H1 (cell line): Measurements from ENCODE around the gene SAMD4A. TPM values are rescaled to one million over a fixed set of nuclear protein-coding genes. Genes with fewer than 3 reads are reported as not detected.

Experiments
- CTCF ChIA-PET: fragments of 300-600 bp; sonication (Branson Sonifier 250); formaldehyde crosslinking; loops from one replicate; lab custom pipeline; 2021; ENCODE audit not compliant: partially characterized antibody; lab: Charles Lee
- POLR2A ChIA-PET: fragments of 300-600 bp; sonication (Branson Sonifier 250); formaldehyde crosslinking; loops from one replicate; lab custom pipeline; 2021; ENCODE audit warnings: inconsistent platforms; ENCODE audit not compliant: partially characterized antibody; lab: Charles Lee
- DNase-seq, 2 experiments: peaks; one replicate each; pipeline versions ENCODE4 v3.0.0 to v3.0.0-alpha.2; 2010 to 2022; ENCODE audit warnings: low spot score in 2 of 2, low read depth in 1 of 2, mixed read lengths in 1 of 2
- FAIRE-seq: peaks from 2 replicates; lab custom pipeline; 2011; peaks lifted over from hg19 to GRCh38; lab: Jason Lieb, UNC
- H2AFZ ChIP-seq: 2 replicates; pipeline ENCODE4 v1.8.1; 2012; ENCODE audit warnings: low read length, inconsistent platforms
- H2AK5ac ChIP-seq: 2 replicates; pipeline ENCODE4 v1.6.1; 2013; ENCODE audit warnings: low read depth, low read length
- H2BK120ac ChIP-seq: replicated peaks from 2 replicates; pipeline ENCODE3; 2013; ENCODE audit warnings: low read depth, low read length, inconsistent platforms
- H2BK12ac ChIP-seq: 2 replicates; pipeline ENCODE4 v1.6.1; 2013; ENCODE audit warnings: low read depth, low read length
- H2BK15ac ChIP-seq: 2 replicates; pipeline ENCODE4 v1.6.1; 2013; ENCODE audit warnings: low read length
- H2BK20ac ChIP-seq: 2 replicates; pipeline ENCODE4 v1.6.1; 2013; ENCODE audit warnings: low read length
- H2BK5ac ChIP-seq: 2 replicates; pipeline ENCODE4 v1.6.1; 2013; ENCODE audit warnings: low read depth, low read length
- H3K14ac ChIP-seq: 2 replicates; pipeline ENCODE4 v1.6.1; 2013; ENCODE audit warnings: inconsistent platforms; ENCODE audit not compliant: insufficient read length
- H3K18ac ChIP-seq: 2 replicates; pipeline ENCODE4 v1.6.1; 2013; ENCODE audit warnings: low read length; ENCODE audit errors: extremely low read depth
- H3K23ac ChIP-seq: 2 replicates; pipeline ENCODE4 v1.6.1; 2013; ENCODE audit warnings: inconsistent platforms; ENCODE audit not compliant: insufficient read length
- H3K23me2 ChIP-seq: 2 replicates; pipeline ENCODE4 v1.6.1; 2013; ENCODE audit warnings: low read depth, low read length
- H3K27ac ChIP-seq: 2 replicates; pipeline ENCODE4 v1.6.1; 2011; ENCODE audit warnings: low read depth, low read length, inconsistent platforms
- H3K27me3 ChIP-seq, 4 experiments: replicated peaks in 1 of 4; 1 replicate in 1 of 4; 2 replicates in 3 of 4; pipeline versions ENCODE4 v1.6.1 to v1.8.1; 2011 to 2013; ENCODE audit warnings: low read length in 3 of 4, mild to moderate bottlenecking in 3 of 4, inconsistent platforms in 2 of 4, mixed read lengths in 2 of 4, moderate library complexity in 1 of 4; ENCODE audit not compliant: control insufficient read depth in 3 of 4, insufficient read depth in 3 of 4; ENCODE audit errors: extremely low read depth in 1 of 4
- H3K36me3 ChIP-seq, 4 experiments: 2 replicates each; pipeline versions ENCODE4 v1.6.1 to v1.8.1; 2011 to 2013; ENCODE audit warnings: mild to moderate bottlenecking in 4 of 4, low read length in 3 of 4, moderate library complexity in 2 of 4, control low read depth in 1 of 4, inconsistent platforms in 1 of 4; ENCODE audit not compliant: insufficient read depth in 4 of 4, control insufficient read depth in 2 of 4
- H3K4ac ChIP-seq: replicated peaks from 2 replicates; pipeline ENCODE3; 2013; ENCODE audit warnings: low read length, low read depth, mixed read lengths, inconsistent platforms; ENCODE audit not compliant: insufficient read length
- H3K4me1 ChIP-seq, 4 experiments: replicated peaks in 1 of 4; 1 replicate in 1 of 4; 2 replicates in 3 of 4; pipeline versions ENCODE4 v1.6.1 to v1.8.1; 2011 to 2013; ENCODE audit warnings: low read length in 3 of 4, inconsistent platforms in 2 of 4, mixed read lengths in 1 of 4; ENCODE audit not compliant: insufficient read depth in 4 of 4, control insufficient read depth in 3 of 4
- H3K4me2 ChIP-seq, 2 experiments: 2 replicates each; pipeline versions ENCODE4 v1.6.1 to v1.8.1; 2011 to 2013; ENCODE audit warnings: low read depth in 2 of 2, low read length in 2 of 2, control low read depth in 1 of 2, inconsistent platforms in 1 of 2, mild to moderate bottlenecking in 1 of 2; ENCODE audit not compliant: insufficient read depth in 1 of 2
- H3K4me3 ChIP-seq, 4 experiments: fragments of 200-600, 300-600 bp in 1 of 4; sonication (generic), shearing (Covaris generic), sonication (Bioruptor Twin) in 1 of 4; 2 replicates each; pipeline versions ENCODE4 v1.5.1 to v1.8.1; 2011 to 2016; ENCODE audit warnings: low read length in 4 of 4, low read depth in 3 of 4, control low read depth in 2 of 4, inconsistent platforms in 2 of 4, mild to moderate bottlenecking in 2 of 4, mixed read lengths in 1 of 4, moderate library complexity in 1 of 4; ENCODE audit not compliant: insufficient read depth in 2 of 4; ENCODE audit errors: extremely low read depth in 1 of 4
- H3K56ac ChIP-seq: replicated peaks from 2 replicates; pipeline ENCODE3; 2013; ENCODE audit warnings: low read depth, mild to moderate bottlenecking, mixed read lengths, low read length, inconsistent platforms; ENCODE audit not compliant: insufficient read length
- H3K79me1 ChIP-seq: 2 replicates; pipeline ENCODE4 v1.6.1; 2013; ENCODE audit warnings: low read depth, low read length, control low read depth
- H3K79me2 ChIP-seq, 2 experiments: 2 replicates each; pipeline versions ENCODE4 v1.6.1 to v1.8.1; 2012 to 2013; ENCODE audit warnings: low read length in 2 of 2, mild to moderate bottlenecking in 2 of 2, inconsistent platforms in 1 of 2; ENCODE audit not compliant: insufficient read depth in 2 of 2, control insufficient read depth in 1 of 2
- H3K9ac ChIP-seq, 4 experiments: replicated peaks in 1 of 4; 1 replicate in 1 of 4; 2 replicates in 3 of 4; pipeline versions ENCODE4 v1.6.1 to v1.8.1; 2011 to 2013; ENCODE audit warnings: low read depth in 3 of 4, low read length in 3 of 4, control low read depth in 2 of 4, mild to moderate bottlenecking in 2 of 4, moderate library complexity in 2 of 4, inconsistent platforms in 1 of 4; ENCODE audit errors: extremely low read depth in 1 of 4
- H3K9me3 ChIP-seq, 2 experiments: 2 replicates each; pipeline versions ENCODE4 v1.6.1 to v1.8.1; 2012 to 2013; ENCODE audit warnings: mild to moderate bottlenecking in 2 of 2, moderate library complexity in 2 of 2, control low read depth in 1 of 2, inconsistent platforms in 1 of 2, low read depth in 1 of 2, low read length in 1 of 2, mixed read lengths in 1 of 2; ENCODE audit not compliant: insufficient read depth in 2 of 2
- H4K20me1 ChIP-seq, 2 experiments: replicated peaks in 1 of 2; 2 replicates each; pipeline versions ENCODE3 to v1.8.1; 2011 to 2013; ENCODE audit warnings: inconsistent platforms in 2 of 2, low read length in 2 of 2, mild to moderate bottlenecking in 1 of 2; ENCODE audit not compliant: insufficient read depth in 2 of 2, control insufficient read depth in 1 of 2
- H4K5ac ChIP-seq: 2 replicates; pipeline ENCODE4 v1.6.1; 2013; ENCODE audit warnings: low read length, low read depth, mixed read lengths, inconsistent platforms; ENCODE audit not compliant: insufficient read length
- H4K8ac ChIP-seq: 2 replicates; pipeline ENCODE4 v1.8.0; 2013; ENCODE audit warnings: mild to moderate bottlenecking, moderate library complexity, low read length, inconsistent platforms; ENCODE audit not compliant: insufficient read depth; ENCODE audit errors: extremely low read depth
- H4K91ac ChIP-seq: replicated peaks from 2 replicates; pipeline ENCODE3; 2013; ENCODE audit warnings: low read length, mixed read lengths, inconsistent platforms; ENCODE audit not compliant: insufficient read length
- BACH1 ChIP-seq: IDR thresholded peaks from 2 replicates; pipeline ENCODE4 v1.6.1; 2012; ENCODE audit warnings: low read length, improper control_type of control experiment
- CBX5 ChIP-seq: fragments of 300-800, 300-1000 bp; sonication (generic); IDR thresholded peaks from 2 replicates; pipeline ENCODE4 v1.7.1; 2016; ENCODE audit warnings: antibody characterized with exemption, low read length, low read depth
- CHD1 ChIP-seq: IDR thresholded peaks from 2 replicates; pipeline ENCODE4 v1.6.1; 2012; ENCODE audit warnings: low read depth, low read length, improper control_type of control experiment
- EGR1 ChIP-seq: IDR thresholded peaks from 2 replicates; pipeline ENCODE4 v1.6.1; 2011; ENCODE audit warnings: low read depth, low read length, borderline replicate concordance
- KDM4A ChIP-seq: IDR thresholded peaks from one replicate; pipeline ENCODE4 v1.7.1; 2012; ENCODE audit warnings: low read depth, mild to moderate bottlenecking, moderate library complexity, low read length, inconsistent platforms; ENCODE audit not compliant: severe bottlenecking
- PHF8 ChIP-seq: fragments of 200-600 bp; sonication (generic); conservative IDR thresholded peaks from 2 replicates; pipeline ENCODE4 v1.7.1; 2012; ENCODE audit warnings: low read depth, mild to moderate bottlenecking, inconsistent platforms, low read length, moderate library complexity
- POLR2A ChIP-seq, 2 experiments: IDR thresholded peaks; 1 replicate in 1 of 2; 2 replicates in 1 of 2; pipeline ENCODE4 v1.6.1; 2011; ENCODE audit warnings: low read depth in 2 of 2, low read length in 2 of 2, mild to moderate bottlenecking in 2 of 2; ENCODE audit errors: control extremely low read depth in 1 of 2
- POU5F1 ChIP-seq: IDR thresholded peaks from 2 replicates; pipeline ENCODE4 v1.6.1; 2011; ENCODE audit warnings: low read depth, mild to moderate bottlenecking, low read length, moderate library complexity
- SIRT6 ChIP-seq: IDR thresholded peaks from one replicate; pipeline ENCODE4 v1.7.1; 2012; ENCODE audit warnings: low read length, inconsistent platforms
- SP2 ChIP-seq: IDR thresholded peaks from 2 replicates; pipeline ENCODE4 v1.6.1; 2012; ENCODE audit warnings: mild to moderate bottlenecking, low read length, inconsistent platforms
- TBP ChIP-seq: IDR thresholded peaks from 2 replicates; pipeline ENCODE4 v1.6.1; 2011; ENCODE audit warnings: low read depth, low read length, improper control_type of control experiment
- ZNF274 ChIP-seq: IDR thresholded peaks from 2 replicates; pipeline ENCODE4 v1.7.0; 2012; ENCODE audit warnings: low read length, borderline replicate concordance; ENCODE audit errors: extremely low read depth
- WGBS, 2 experiments: shearing (Covaris generic) in 1 of 2; methylation state at CpG; one replicate each; pipeline versions ENCODE4 v1.1.6 to v1.1.7; 2013 to 2015; ENCODE audit warnings: low lambda C conversion rate in 2 of 2, mixed read lengths in 2 of 2, inconsistent platforms in 1 of 2, low coverage in 1 of 2, missing lambda C conversion rate in 1 of 2; ENCODE audit not compliant: insufficient replicate concordance in 2 of 2, insufficient coverage in 1 of 2, insufficient read length in 1 of 2; ENCODE audit errors: extremely low coverage in 1 of 2, missing lambda C conversion rate in 1 of 2; 5-methylcytosine and 5-hydroxymethylcytosine counted together
- polyA plus RNA-seq, 7 experiments: library from polyadenylated mRNA; depleted of rRNA in 3 of 7; stranded (reverse) in 5 of 7; unstranded in 2 of 7; fragments of >200 nt in 5 of 7; fragments of 200-250 nt in 2 of 7; gene quantifications; 1 replicate in 5 of 7; 2 replicates in 1 of 7; 4 replicates in 1 of 7; pipeline versions ENCODE4 v1.2.1 to v1.2.3, GENCODE V29; 2011 to 2013; ENCODE audit warnings: missing spikeins in 2 of 7, mixed read lengths in 2 of 7
- total RNA-seq: library from RNA; stranded (reverse); fragmentation: NEBNext Ultra II Directional; extraction: Animal tissue kit (Norgen Biotek cat#: 25700); gene quantifications from 2 replicates; pipeline ENCODE4 v1.2.1, GENCODE V29; 2021

The SAMD4A gene
- total and polyA plus RNA-seq, 2 of the 8 experiments (the other 6 are each of a cell fraction or from before 2014, with no cell fraction given): 2.4 to 12.3 TPM

DNA sequence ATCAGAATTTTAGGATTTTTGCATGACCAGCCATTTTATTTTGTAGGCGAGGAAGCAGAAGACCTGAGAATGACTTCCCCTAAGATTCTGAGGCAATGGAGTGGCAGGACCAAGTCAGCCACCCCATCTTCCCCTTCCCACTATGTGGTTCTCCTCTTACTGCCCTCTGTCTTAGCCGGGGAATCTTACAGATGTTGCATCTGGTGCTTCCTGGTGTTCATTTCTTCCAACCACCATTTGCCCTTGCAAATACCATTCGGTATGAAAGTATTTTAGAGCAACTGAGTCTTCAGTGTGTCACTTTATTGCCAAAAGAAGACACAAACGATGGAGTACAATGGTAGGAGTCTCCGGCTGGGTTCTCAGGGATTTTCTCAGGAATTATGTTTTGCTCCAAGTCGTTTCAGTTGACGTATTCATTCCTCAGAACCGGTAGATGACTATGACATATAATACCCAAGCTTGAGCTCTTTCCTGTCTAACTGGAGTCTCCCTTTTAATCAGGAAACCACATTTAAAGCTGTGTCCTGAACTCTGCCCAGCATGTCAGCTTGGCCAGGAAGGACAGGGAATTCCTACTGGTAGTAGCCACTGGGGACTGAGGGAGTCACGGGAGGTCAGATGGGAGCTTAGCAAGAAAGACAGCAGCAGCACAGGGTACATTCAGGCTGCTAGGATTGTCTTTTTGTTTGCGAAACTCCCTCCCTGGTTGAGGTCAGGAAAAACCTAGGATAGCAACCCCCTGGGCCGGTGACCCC is 87.0 kb downstream of the SAMD4A start:
- H3K14ac ChIP-seq: no peak overlapping the region
- peaks cover 5 to 26% (median 9%) of the 10 kb centered on the region in 4 experiments; a peak in 6 of 7 replicates for H3K4me1 ChIP-seq
- FAIRE-seq (no peak), DNase-seq (no peak)
- no peaks in the 10 kb centered on the region for H3K9me3 ChIP-seq
- no peak overlapping the region for H2BK120ac ChIP-seq
- no peak overlapping the region for H4K91ac ChIP-seq
- TF ChIP-seq KDM4A (no peak), CHD1 (no peak), CBX5 (no peak), PHF8 (no peak), SP2 (no peak), BACH1 (no peak), EGR1 (no peak), ZNF274 (no peak), SIRT6 (no peak), POU5F1 (no peak), TBP (no peak), POLR2A (IDR thresholded peaks at IDR 0.05; ENCODE audit: control extremely low read depth in 1 of 2, low read depth in 2 of 2, low read length in 2 of 2) (no peak)
- H3K18ac ChIP-seq: no peak overlapping the region
- H3K9ac ChIP-seq: no peak overlapping the region
- H2AK5ac ChIP-seq: peak overlapping the region; percentile 96; the same call in 1 of the 2 replicates
- peaks cover 3% of the 10 kb centered on the region; the same call in 1 of the 2 replicates for H3K79me1 ChIP-seq
- H2AFZ ChIP-seq: no peak overlapping the region
- H2BK15ac ChIP-seq: no peak overlapping the region
- 0 out of 2 replicates have a peak overlapping the region, but pooled peaks have one; percentile 68 for H2BK20ac ChIP-seq
- H3K27ac ChIP-seq: no peak overlapping the region
- ChIA-PET CTCF (interaction anchor here (0.8 to 3.4 kb wide), 8 partner anchors 9 to 167 kb away, joined by 3 to 18 read pairs (median 3); partner anchors contain the start of gene SAMD4A), POLR2A (interaction anchor here (1.0 kb wide), 1 partner anchor 12 kb away, joined by 3 read pairs; no protein-coding TSS in a partner anchor)
- H3K4ac ChIP-seq: no peak overlapping the region
- H3K79me2 ChIP-seq: no peaks in the 10 kb centered on the region
- H3K56ac ChIP-seq: no peak overlapping the region
- peak overlapping the region; percentile 60 for H2BK12ac ChIP-seq
- H3K36me3 ChIP-seq: no peaks in the 10 kb centered on the region
- no peak overlapping the region; a peak in 1 of 4 replicates for H3K4me2 ChIP-seq
- no peaks in the 10 kb centered on the region for H3K23me2 ChIP-seq
- H4K8ac ChIP-seq: no peak overlapping the region
- no peak overlapping the region for H3K23ac ChIP-seq
- H3K27me3 ChIP-seq: no peaks in the 10 kb centered on the region
- peak overlapping the region; percentile 50; the same call in 1 of the 2 replicates for H2BK5ac ChIP-seq
- no peaks in the 10 kb centered on the region for H4K20me1 ChIP-seq
- no peak overlapping the region for H4K5ac ChIP-seq
- H3K4me3 ChIP-seq: no peak overlapping the region
- 83% methylated on average over 11 of the region's 11 CpGs; no CpG with 5 or more reads in 1 of the 2 experiments for WGBS, 2 experiments
